NCI-H774 (cell line): ENCODE data around the gene CHGA.

Experiments used
- DNase-seq: peaks from one replicate; lab custom pipeline; 2025; lab: John Stamatoyannopoulos, UW

CHGA gene

GRCh38 chr14:92922883-92923743 lies at the start of gene CHGA:
Gene CHGA (plus strand): TSS chr14:92923150. CDS start chr14:92923360, 210 bp downstream.
- peak; percentile 67 for DNase-seq

- no peak for DNase-seq
Measured at GRCh38 chr14:92874962-92875661, 47.8 kb upstream of the CHGA start.

GRCh38 chr14:92877757-92878431 lies 45.1 kb upstream of the CHGA start:
- DNase-seq, result no peak

GRCh38 chr14:92880351-92880750 lies 42.6 kb upstream of the CHGA start:
- no peak for DNase-seq

GRCh38 chr14:92880851-92881250 lies 42.1 kb upstream of the CHGA start:
- peak; percentile 49 for DNase-seq

- DNase-seq, result no peak
Measured at GRCh38 chr14:92883066-92883465, 39.9 kb upstream of the CHGA start.

GRCh38 chr14:92884410-92884809 lies 38.5 kb upstream of the CHGA start:
- DNase-seq, result no peak

GRCh38 chr14:92885279-92886061 lies 37.5 kb upstream of the CHGA start:
- no peak for DNase-seq

- DNase-seq, result peak; percentile 84
Measured at GRCh38 chr14:92886337-92886736, 36.6 kb upstream of the CHGA start.

- no peak for DNase-seq
Measured at GRCh38 chr14:92887157-92887556, 35.8 kb upstream of the CHGA start.

- DNase-seq, result no peak
Measured at GRCh38 chr14:92888896-92889295, 34.1 kb upstream of the CHGA start.

- DNase-seq, result peak; percentile 81
Measured at GRCh38 chr14:92890830-92891588, 31.9 kb upstream of the CHGA start.

GRCh38 chr14:92892589-92892988 lies 30.4 kb upstream of the CHGA start:
- no peak for DNase-seq

GRCh38 chr14:92895352-92895878 lies 27.5 kb upstream of the CHGA start:
- DNase-seq, result no peak

GRCh38 chr14:92897922-92898565 lies 24.9 kb upstream of the CHGA start:
- DNase-seq, result no peak

GRCh38 chr14:92898566-92899131 lies 24.3 kb upstream of the CHGA start:
- DNase-seq, result no peak

GRCh38 chr14:92900660-92901059 lies 22.3 kb upstream of the CHGA start:
- no peak for DNase-seq

- DNase-seq, result no peak
Measured at GRCh38 chr14:92902191-92902590, 20.8 kb upstream of the CHGA start.

GRCh38 chr14:92902726-92903125 lies 20.2 kb upstream of the CHGA start:
- DNase-seq, result no peak

- DNase-seq, result no peak
Measured at GRCh38 chr14:92903359-92903758, 19.6 kb upstream of the CHGA start.
